SH-SY5Y (cell line): ENCODE data around the gene RASAL2.

Experiments
- GATA2 ChIP-seq: IDR thresholded peaks from 2 replicates; pipeline ENCODE4 v1.6.1; 2011; ENCODE audit warnings: mild to moderate bottlenecking, low read depth, low read length
- GATA3 ChIP-seq: IDR thresholded peaks from 2 replicates; pipeline ENCODE4 v1.6.1; 2011; ENCODE audit warnings: low read depth, mild to moderate bottlenecking, low read length, moderate library complexity

The RASAL2 gene

GRCh38 chr1:178093951-178094738, at the start of gene RASAL2:
Gene RASAL2, plus strand, starts transcription at chr1:178094104. Its CDS starts 389 bp downstream, at chr1:178094493.
- no peak for TF ChIP-seq GATA2
- TF ChIP-seq GATA3: no peak

DNA sequence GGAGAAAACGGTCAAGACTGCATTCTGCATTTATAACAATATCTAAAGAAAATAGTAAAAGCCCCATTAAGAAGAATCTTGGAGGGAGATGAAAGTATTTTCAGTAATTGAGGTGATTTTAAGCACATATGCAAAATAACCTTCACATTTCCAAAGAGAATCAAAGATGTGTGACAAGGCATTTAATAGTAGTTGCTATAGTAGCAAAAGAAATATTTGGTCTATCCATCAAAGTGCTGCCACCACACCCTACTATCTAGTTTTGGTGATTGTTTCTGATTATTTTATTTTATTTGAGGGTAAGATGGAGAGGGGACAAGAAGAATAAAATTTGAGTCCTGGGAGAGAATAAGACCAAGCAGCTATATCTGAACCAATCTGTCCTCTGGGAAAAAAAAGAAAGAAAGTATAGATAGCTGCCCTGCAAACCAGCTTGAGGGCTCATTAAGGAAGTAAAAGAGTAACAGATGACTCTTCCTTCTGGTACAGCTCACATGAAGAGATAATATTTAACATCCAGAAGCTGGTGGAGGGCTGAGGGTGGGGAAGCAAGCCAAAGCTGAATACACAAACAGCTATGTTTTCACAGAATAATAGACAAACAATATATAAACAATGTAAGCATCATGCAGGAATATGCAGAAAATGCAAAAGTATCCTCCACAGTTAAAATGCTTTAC, 47.2 kb upstream of the RASAL2 start:
- TF ChIP-seq GATA3 (no peak), GATA2 (no peak)

GRCh38 chr1:178047403-178048093, 46.4 kb upstream of the RASAL2 start:
- TF ChIP-seq GATA2: no peak
- TF ChIP-seq GATA3: no peak

DNA sequence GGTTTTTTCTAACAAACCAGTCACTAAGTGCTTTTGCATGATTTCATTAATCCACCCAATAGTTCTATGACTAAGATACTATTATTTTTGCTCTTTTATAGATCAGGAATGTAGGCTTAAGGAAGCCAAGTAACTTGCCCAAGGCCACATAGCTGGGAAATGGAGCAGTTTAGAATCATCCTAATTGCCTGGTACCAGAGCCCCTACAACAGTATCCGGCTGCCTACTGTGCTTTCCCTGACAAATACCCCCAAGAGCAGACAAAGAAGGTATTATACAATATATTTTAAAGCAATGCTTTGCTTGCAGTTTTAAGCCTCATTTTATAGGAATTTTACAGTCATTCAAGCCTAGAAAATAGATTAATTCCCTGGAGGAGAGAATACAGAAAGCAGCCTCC, 45.5 kb upstream of the RASAL2 start:
- TF ChIP-seq GATA3 (no peak), GATA2 (no peak)

- TF ChIP-seq GATA3 (no peak), GATA2 (no peak)
Observed at GRCh38 chr1:178048883-178049282, 45.0 kb upstream of the RASAL2 start.

- TF ChIP-seq GATA2 (no peak), GATA3 (no peak)
Observed at GRCh38 chr1:178050084-178050483, 43.8 kb upstream of the RASAL2 start.

DNA sequence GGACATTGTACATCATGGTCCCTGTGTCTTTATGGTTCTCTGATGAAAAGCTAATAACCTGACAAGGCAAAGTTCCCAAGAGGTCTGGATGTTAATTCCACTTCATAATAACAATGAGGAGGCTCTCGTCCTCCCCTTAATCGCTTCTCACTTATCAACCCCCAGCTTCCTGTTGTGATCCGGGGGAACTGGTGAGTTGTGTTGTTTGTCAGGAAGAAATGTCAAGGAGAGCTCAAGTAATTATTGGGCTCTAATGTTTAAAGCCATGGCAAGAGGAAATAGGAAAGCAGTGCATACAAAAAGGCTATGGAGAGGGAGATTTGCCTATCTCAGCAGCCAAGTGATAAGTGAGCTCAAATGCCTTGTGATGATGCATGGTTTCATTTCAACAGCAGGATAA, 42.8 kb upstream of the RASAL2 start:
- TF ChIP-seq GATA2 (no peak), GATA3 (no peak)

DNA sequence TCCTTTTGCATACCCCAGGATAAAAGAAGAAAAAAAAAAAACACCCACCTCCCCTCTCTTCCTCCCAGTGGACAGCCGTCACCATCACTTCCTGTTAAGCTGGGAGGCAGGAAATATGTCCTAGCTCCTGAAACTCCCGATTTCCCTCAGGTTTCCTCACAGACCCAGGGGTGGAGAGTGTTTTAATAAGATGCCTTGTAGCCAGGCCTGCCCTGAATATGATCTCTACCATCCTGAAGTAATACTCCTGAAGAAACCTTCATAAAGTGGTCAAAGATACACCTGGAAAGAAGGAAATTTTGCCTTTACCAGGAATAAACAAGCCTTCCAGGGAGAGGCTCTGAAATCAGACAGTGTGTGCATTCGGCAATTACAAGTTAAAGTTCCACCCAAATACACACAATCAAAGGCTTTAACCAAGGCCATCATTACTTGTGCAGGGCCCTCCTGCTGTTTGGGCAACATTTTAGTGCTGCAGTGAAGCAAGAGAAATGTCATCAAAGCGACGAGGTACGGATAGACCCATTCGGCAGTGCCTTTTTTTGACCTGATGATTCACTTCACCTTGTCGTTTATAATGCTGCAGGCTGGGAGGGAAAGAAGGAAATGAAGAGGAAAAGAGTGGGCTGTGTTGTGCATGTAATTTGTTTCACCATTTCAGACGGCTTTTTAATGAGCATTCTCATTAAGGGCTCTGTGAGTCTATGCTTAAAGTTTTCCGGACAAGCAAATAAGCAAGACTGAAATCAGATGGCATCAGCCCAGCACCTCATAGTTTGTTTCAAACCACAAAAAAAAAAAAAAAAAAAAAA, 41.0 kb upstream of the RASAL2 start:
- TF ChIP-seq GATA2 (no peak), GATA3 (no peak)

DNA sequence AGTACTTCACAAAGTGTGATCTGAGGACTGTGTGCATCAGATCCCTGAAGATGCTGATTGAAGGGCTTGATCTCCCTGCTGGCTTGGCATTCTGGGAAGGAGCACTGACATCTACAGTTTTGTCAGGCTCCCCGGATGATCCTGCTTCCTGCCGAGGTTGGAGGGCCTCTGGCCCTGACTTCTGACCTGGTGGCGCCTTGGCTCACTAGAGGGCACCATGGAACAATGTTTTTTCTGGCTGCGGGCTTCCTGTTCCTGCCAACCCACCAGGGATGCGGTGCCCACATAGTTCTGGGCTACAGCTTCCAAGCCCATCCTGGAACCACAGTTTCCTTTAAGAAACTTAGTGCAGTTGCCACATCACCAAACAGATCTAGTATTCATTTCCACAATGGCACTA, 38.8 kb upstream of the RASAL2 start:
- no peak for TF ChIP-seq GATA3
- TF ChIP-seq GATA2: no peak

DNA sequence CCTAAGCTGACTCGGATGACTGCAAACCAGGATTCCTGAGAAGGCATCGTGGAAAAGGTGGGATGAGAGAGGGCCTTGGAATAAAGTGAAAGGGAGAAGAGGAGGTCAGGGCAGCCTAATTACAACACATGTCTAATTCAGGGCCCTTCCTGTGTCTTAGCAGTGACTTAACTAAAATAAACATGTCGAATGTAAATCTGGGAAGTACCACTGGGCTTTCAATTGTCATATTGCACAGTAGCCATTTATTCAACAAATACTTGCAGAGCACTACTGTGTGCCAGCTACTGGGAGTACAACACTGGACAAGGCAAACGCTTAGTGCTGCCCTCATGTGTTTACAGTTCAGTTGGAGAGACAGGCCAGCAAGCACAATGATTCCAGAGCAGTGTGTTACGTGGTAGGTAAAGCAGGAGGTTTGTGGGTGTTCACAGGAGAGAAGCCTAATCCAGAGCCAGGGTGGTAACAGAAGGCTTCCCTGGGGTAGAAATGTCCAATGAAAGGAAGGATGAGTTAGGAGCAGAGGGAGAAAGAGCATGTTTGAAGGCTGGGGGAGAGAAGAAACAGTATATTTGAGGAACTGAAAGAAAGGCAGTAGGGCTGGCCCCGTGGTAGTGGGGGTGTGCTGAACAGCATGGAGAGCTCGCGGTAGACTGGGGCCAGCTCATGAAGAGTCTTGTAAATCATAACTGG, 38.0 kb upstream of the RASAL2 start:
- TF ChIP-seq GATA3 (no peak), GATA2 (no peak)

DNA sequence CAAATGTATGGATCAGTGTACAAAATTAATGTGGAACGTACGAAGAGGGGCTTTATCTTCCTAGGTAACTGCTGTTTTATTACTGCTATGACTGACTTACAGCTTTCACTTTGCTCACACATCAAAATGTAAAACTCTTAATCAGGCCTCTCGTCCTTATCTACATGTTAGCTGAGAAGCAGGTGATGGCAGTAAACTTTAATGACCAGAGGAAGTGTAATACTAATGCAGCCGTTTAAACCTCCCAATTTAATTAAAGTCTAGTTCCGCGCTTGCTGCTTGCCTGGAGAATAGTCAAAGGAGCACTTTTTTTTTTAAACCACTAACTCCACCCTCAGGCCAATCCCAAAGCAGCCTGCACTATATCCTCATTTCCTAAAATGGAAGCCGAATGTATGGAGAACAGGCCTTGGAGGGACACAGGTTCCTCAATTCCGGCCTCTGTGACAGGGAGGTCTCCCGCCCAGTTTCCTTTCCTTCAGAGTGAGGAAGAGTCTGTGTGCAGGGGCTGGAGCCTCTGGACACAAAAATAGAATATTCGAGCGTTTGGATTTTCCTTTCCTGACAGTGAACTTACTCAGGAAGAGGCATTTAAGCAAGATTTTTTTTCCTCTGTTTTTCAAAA, 36.7 kb upstream of the RASAL2 start:
- TF ChIP-seq GATA3: no peak
- TF ChIP-seq GATA2: no peak

DNA sequence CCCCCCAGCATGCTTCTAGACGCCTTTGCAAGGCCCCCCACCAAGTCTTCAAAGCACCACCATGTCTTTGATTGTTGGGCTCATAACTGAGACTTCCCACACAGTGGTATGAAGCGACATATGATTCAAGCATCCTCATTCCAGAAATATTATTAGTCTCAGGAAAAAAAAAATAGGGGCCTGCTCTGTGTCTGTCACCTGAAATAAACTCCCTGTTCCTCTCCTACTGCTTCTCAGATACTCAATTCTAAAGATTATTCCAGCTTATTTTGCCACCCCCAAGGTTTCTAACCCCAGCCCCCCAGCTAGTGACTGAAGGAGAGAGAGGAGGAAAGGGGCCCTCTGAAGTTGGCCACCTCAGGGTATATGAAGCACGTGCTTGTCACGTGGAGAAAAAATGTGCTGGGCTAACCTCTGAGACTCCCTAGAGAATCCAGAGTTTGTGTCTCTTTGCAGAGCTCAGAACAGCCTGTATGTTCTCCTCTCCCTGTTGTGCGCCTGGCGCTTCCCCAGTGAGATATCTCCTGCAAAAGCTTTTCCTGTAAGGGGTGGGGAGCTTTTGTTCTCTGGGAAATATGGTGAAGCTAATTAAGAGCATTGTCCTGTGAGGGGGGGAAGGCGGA, 35.9 kb upstream of the RASAL2 start:
- TF ChIP-seq GATA2: no peak
- no peak for TF ChIP-seq GATA3

DNA sequence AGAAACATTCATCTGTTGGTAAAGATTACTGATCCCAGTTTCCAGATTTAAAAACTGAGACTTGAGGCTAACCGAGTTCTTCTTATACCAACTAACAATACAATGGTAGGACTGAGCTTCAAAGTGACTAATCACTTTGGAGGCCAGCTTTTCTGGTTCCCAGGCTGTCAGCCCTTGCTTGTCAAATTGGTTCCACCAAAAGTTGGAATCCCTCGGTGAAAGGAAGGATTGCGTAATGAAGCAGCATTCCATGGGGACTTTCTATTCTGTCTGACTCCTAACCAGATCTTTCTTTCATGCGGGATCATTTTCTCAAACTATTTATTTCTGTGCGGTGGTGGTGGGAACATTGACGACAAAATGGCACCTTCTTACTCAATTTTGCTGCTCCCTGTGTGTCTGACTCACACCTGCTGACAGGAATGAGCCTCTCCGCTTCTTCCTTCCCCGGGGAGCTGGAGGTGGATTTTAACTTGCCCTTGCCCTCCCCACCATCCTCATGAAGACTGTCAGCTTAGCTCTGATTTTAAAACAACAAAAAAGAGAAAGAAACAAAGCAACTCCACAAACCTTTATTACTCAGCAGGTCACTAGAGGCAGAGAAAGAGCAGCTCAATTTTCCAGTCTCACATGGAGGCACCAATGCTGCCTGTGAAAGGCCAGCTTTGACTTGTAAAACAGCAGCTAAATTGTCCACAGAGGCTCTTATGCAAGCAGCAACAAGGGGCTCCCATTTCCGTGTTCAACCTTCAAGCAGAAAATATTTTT, 32.9 kb upstream of the RASAL2 start:
- TF ChIP-seq GATA3 (no peak), GATA2 (no peak)
